ENCODE data around the gene GALNT14.

The GALNT14 gene

DNA sequence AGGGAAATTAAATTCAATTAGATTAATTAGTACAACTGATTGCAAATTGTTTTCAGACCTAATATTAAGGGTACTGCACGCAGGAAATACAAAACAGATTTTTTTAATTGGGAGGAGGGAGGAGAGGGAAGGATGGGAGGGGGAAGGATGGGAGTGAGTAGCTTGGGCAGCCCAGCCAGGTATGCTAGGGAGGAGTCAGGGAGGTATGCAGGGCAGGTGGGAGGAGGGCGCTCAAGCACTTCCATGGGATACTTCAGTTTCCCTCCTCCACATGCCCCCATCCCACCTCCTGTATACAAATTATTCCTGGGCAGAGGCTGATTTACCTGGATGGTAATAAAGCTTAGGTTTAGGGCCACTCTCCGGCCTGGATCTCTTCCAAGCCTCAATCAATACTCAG, 254.4 kb downstream of the GALNT14 start:
- TF ChIP-seq, protein P1, sequence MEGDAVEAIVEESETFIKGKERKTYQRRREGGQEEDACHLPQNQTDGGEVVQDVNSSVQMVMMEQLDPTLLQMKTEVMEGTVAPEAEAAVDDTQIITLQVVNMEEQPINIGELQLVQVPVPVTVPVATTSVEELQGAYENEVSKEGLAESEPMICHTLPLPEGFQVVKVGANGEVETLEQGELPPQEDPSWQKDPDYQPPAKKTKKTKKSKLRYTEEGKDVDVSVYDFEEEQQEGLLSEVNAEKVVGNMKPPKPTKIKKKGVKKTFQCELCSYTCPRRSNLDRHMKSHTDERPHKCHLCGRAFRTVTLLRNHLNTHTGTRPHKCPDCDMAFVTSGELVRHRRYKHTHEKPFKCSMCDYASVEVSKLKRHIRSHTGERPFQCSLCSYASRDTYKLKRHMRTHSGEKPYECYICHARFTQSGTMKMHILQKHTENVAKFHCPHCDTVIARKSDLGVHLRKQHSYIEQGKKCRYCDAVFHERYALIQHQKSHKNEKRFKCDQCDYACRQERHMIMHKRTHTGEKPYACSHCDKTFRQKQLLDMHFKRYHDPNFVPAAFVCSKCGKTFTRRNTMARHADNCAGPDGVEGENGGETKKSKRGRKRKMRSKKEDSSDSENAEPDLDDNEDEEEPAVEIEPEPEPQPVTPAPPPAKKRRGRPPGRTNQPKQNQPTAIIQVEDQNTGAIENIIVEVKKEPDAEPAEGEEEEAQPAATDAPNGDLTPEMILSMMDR (IDR thresholded peaks at IDR 0.05; ENCODE audit: low read depth, low read length, missing control alignments) = no peak
- no peak for DNase-seq (ENCODE audit: extremely low read depth, low read depth)
- H3K4me3 ChIP-seq (replicated peaks; ENCODE audit: low read depth, low read length) = no peak overlapping the region

DNA sequence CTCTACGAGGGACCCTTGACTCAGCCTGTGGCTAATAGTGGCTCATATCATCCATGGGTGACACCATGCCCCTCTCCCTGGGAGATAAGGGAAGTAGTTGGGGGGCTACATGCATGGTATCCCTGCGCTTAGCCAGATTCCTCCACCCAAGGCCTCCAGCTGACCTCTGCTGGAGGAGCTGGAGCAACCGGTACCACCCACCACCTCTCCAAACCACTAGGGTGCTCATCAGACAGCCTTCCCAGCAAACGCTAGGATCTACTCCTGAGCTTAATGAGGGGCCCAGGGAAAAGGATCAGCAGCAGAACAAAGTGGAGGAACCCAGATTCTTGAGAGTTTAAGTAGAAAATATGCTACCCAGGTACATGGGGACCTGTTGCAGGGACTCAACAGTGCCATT, 255.1 kb downstream of the GALNT14 start:
- H3K4me3 ChIP-seq (replicated peaks; ENCODE audit: low read depth, low read length) = no peak overlapping the region
- no peak for DNase-seq (ENCODE audit: extremely low read depth, low read depth)
- TF ChIP-seq, protein P1 (IDR thresholded peaks at IDR 0.05; ENCODE audit: low read depth, low read length, missing control alignments) = no peak

DNA sequence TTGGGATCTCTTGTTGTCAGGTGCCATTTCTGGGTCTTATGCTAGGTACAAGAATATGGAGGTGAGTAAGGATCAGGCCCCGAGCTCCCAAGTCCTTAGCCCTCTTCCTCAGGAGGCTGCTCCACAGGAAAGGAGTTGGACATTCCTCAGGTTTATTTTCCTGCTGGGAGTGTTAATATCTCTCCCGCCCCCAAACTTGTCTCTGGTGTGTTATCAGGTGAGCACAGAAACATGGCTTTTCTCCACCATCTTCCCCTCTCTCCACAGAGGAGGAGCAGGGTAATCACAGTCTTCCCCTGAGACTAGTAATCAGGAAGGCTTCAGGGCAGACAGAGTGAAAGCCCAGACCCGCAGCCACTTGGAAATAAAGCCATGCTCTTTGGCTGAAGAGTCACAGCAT, 257.7 kb downstream of the GALNT14 start:
- H3K4me3 ChIP-seq (replicated peaks; ENCODE audit: low read depth, low read length) = no peak overlapping the region
- TF ChIP-seq, protein P1 (IDR thresholded peaks at IDR 0.05; ENCODE audit: low read depth, low read length, missing control alignments) = no peak
- no peak for DNase-seq (ENCODE audit: extremely low read depth, low read depth)

DNA sequence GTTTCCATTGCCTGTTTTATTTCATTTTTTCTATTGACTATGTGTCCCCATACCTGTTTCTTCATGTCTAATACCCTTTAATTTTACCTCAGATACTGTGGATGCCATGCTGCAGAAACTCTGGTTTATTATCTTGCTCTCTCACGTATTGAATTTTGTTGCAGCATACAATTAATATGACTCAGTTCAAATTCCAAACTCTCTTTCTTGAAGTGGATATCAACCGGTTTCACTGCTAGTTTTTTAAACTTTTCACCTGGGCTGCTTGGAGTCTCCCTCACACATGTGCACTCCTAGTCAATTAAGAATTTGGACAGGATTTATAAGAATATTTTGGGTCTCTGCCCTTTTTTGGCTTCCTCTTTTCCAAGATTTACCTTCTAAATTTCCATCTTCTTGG, 260.4 kb downstream of the GALNT14 start:
- TF ChIP-seq, protein P1 (IDR thresholded peaks at IDR 0.05; ENCODE audit: low read depth, low read length, missing control alignments) = no peak
- DNase-seq (ENCODE audit: extremely low read depth, low read depth) = no peak
- H3K4me3 ChIP-seq (replicated peaks; ENCODE audit: low read depth, low read length) = no peak overlapping the region

DNA sequence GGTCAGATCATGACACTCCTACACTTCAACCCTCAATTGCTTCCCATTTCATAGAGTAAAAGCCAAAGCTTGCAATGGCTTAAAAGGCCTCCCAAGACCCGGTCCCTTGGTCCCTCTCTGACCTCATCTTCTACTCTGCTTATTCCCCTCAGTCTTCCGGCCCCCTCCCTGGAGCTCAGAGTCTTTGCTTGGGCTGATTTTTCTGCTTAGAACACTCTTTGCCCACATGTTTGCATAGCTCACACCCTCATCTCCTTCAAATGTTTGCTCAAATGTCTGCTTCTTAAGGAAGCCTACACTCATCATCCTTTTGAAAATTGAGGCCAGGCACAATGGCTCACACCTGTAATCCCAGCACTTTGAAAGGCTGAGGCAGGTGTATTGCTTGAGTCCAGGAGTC, 265.4 kb downstream of the GALNT14 start:
- H3K4me3 ChIP-seq (replicated peaks; ENCODE audit: low read depth, low read length) = no peak overlapping the region
- DNase-seq (ENCODE audit: extremely low read depth, low read depth) = no peak
- TF ChIP-seq, protein P1 (IDR thresholded peaks at IDR 0.05; ENCODE audit: low read depth, low read length, missing control alignments) = no peak

DNA sequence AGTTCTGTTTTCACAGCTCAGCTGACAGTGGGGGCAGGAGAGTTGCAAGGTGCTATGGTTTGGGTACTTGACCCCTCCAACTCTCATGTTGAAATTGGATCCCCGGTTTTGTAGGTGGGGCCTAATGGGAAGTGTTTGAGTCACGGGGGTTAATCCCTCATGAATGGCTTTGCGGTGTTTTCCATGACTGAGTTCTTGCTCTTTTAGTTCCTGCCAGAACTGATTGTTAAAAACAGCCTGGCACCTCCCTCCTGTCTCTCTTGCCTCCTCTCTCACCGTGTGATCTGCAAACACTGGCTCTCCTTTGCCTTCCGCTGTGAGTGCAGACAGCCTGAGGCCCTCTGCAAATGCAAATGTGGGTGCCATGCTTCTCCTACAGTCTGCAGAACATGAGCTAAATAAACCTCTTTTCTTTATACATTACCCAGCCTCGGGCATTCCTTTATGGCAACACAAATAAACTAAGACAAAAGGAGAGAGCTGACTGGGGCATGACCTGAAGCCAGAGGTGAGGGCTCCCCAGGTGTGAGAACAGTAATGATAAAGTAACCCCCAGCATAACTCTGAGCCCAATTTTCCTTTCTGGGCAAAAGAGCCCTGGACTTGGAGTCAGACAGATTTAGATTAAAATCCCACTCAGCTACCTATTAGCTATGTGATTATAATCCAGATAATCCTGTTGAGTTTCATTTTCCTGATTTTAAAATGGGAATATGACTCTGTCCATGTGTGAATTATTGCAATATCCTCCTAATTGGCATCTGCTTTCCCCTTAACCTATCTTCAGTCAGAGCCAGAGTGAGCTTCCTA, 266.1 kb downstream of the GALNT14 start:
- no peak overlapping the region for H3K4me3 ChIP-seq (replicated peaks; ENCODE audit: low read depth, low read length)
- TF ChIP-seq, protein P1 (IDR thresholded peaks at IDR 0.05; ENCODE audit: low read depth, low read length, missing control alignments) = no peak
- peak; percentile 12 for DNase-seq (ENCODE audit: extremely low read depth, low read depth)

DNA sequence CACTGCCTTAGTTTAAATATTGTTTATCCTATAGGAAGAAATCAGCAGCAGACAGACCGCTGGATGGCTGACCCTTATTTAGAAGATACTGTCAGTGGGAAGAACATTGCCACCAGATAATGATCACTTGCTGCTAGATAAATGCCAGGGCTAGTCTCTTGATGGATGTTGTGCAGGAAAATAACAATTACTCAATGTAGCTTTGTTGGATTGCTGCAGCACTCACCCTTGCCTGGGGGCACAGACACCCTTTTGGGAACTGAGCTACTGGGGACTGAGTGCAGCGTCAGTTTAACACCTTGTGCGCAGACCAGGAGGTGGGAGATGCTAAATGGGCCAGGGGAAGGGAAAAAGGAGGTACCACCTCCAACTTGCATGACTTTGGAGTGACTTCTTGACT, 266.8 kb downstream of the GALNT14 start:
- DNase-seq (ENCODE audit: extremely low read depth, low read depth) = no peak
- H3K4me3 ChIP-seq (replicated peaks; ENCODE audit: low read depth, low read length) = no peak overlapping the region
- TF ChIP-seq, protein P1 (IDR thresholded peaks at IDR 0.05; ENCODE audit: low read depth, low read length, missing control alignments) = no peak

All from HFF-Myc (cell line).